NT2/D1 (cell line): Measurements from ENCODE around the gene SGSM1.

Experiments used
- YY1 ChIP-seq: IDR thresholded peaks from 2 replicates; pipeline ENCODE4 v1.6.1; 2011; ENCODE audit not compliant: insufficient read length, insufficient read depth
- ZNF274 ChIP-seq: IDR thresholded peaks from 2 replicates; pipeline ENCODE4 v1.6.1; 2011; ENCODE audit warnings: mild to moderate bottlenecking, low read depth, low read length

GRCh38 chr22:24803064-24803542, 2.9 kb upstream of the SGSM1 start:
- TF ChIP-seq ZNF274 (no peak), YY1 (no peak)
